Left renal cortex interstitium (tissue), 4 donors: Measurements from ENCODE around the gene WDFY3. TPM values are rescaled to one million over a fixed set of nuclear protein-coding genes. Genes with fewer than 3 reads are reported as not detected.

Experiments used
- DNase-seq, 4 donors: peaks; one replicate each; pipeline ENCODE4 v3.0.0-alpha.2; 2013; ENCODE audit warnings: low read depth in 4 of 4, low spot score in 2 of 4, missing footprints in 1 of 4
- polyA plus RNA-seq, 4 donors: library from polyadenylated mRNA; unstranded; fragments of 120-200 nt; gene quantifications; one replicate each; pipeline ENCODE4 v1.2.1, GENCODE V29; 2013; ENCODE audit not compliant: insufficient read length in 4 of 4

Gene WDFY3
- polyA plus RNA-seq: 10 to 100 TPM; 38.8 to 56.7 (median 50.1) TPM

GRCh38 chr4:84966382-84967242 lies at the start of gene WDFY3:
TSS of gene WDFY3 (minus strand) at chr4:84966690. CDS start at chr4:84860591, 106,099 bp downstream.
- peak; percentile 65 to 84 (median 78) for DNase-seq

DNA sequence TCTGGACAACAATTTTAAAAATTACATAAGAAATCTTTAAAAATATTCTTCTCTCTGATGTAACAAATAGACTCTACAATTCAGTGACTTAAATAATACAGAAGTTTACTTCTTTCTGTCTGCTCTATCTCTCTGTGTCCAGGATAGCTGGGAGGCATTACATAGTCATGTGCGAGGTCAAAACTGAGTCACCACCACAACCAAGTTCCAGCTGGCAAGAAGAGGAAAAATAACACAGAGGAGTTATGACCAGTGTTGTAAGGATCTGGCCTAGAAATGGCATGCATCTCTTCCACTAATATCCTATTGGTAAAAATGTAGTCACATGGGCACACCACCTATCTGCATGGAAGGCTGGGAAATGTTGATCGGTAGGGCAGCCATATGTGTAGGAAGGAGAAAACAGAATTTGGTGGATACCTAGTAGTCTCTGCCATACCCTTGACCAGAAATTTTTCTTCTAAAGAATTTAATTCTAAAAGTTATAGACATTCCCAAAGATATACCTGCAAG lies 39.4 kb upstream of the WDFY3 start:
- DNase-seq: no peak

DNA sequence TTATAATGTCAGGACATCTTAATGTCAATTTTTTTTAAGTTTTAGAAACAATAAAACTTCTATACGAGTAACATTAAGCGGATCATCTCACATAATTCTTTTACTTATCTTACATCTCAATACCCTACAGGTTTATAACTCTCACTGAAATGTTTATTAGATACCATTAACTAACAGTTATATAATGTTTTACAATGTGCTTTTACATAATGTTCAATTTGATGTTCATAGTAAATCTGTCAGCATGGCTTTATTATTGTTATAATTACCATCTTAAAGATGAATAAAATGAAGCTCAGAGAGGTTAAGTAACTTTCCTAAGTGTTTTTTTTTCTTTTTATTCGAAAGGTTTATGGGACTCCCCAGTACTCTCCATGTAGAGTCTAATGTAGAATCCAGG lies 33.9 kb upstream of the WDFY3 start:
- peak in 1 of 4 donors; percentile 4 for DNase-seq

DNA sequence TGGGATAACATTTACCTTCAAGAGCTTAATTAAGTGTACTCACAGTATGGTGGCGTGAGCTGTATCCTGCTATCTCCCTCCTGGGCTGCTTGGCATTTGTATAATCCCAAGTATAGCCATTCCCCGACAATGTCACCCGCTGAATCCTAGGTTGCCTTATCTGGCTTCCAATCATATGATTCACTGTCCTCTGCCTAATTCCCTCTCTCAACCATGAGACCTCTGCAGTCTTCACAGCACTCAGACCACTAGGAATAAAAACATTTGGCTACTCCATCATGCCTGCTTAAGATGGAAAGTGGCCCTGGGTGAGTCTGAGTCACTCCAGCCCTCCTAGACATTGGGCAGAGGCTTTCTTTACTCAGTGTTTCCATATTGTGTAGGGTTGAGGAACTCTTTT lies 28.9 kb upstream of the WDFY3 start:
- DNase-seq: no peak

DNA sequence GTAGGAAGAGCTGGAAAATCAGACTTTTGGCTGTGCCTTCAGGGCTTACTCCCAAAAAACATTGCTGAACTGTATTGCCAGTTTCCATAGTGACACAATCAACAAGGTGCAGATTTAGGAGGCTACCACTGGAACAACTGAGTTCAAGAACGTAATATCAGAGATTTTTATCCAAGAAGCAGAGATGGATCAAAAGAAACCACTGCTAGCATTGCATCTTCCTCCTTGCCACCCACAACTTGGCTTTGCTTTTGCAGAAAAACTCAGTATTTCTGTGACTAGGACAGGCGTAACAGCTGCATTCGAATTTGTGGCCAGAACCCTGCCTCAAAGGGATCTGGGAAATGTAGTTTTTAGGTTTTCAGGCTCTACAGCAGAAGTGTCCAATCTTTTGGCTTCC lies 27.8 kb upstream of the WDFY3 start:
- DNase-seq: no peak

DNA sequence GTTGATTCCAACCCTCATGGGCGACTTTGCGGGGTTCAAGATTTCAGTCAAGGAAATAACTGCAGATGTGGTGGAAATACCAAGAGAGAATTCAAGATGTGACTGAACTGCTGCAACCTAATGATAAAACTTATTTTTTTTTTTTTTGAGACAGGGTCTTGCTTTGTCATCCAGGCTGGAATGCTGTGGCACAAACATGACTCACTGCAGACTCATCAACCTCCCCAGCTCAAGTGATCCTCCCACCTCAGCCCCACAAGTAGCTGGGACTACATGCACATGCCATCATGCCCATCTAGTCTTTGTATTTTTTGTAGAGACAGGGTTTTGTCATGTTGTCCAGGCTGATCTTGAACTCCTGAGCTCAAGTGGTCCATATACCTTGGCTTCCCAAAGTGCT lies 19.5 kb upstream of the WDFY3 start:
- no peak for DNase-seq

DNA sequence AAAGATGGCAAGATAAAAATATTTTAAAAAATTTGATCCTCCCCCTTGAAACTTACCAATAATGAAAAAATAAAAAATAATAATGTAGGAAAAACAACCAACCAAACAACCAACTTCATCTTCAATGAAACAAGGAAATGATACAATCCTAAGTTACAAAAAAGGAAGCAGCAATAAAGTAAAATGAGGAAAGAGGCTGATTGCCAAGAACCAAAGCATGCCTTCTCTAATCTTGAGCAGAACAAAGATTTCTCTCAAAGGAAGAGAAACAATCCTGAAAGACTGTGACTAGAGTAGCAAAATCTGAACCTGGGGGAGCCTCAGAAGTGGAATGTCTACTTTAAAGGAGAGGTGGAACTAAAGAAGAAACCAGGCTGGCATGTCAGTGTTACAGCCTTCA lies 10.9 kb upstream of the WDFY3 start:
- DNase-seq: no peak

DNA sequence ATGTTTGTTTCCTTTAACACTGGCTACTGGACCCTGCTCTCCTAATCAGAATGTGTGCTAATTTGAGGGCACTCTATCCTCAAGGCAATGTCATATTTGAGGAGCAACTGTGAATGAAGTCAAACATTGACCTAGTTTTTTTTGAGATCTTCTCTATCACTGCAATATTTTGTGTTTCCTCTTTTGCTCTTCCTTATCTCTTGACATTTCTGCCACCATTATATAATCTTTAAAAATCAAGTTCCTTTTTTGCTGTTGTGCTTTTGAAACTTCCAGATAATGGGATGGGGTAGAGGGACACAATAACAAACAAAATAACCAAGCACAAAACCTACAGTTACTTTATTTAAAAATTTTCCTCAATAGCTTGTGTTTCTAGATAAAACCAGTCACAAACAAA lies 7.4 kb upstream of the WDFY3 start:
- DNase-seq: no peak

DNA sequence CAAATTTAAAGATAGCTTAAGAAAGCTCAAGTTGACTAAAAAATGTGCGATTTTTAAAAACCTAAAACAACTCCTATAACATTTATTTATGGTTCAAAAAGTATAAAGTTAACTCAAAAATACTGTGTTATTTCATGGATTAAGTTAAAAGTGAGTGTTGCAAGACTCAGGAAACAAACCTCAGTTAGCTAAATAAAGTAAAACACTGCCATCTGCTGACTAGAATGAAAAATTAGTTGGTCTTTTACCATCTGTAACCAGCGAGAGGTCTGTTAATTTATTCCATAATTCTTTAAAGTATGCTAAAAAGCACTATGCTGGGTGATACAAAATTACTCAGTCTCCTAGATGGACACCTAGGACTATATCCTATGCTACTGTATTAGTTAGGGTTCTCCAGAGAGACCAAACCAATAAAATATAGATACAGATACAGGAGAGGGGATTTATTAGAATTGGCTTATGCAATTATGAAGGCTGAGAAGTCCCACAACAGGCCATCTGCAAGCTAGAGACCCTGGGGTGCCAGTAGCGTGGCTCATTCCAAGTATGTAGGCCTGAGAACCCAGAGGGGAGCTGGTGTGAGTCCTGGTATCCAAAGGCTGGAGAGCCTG lies 4.9 kb upstream of the WDFY3 start:
- no peak for DNase-seq

- DNase-seq: no peak
Measured at GRCh38 chr4:84968925-84969324, 2.4 kb upstream of the WDFY3 start.

GRCh38 chr4:84967243-84967690 lies 777 bp upstream of the WDFY3 start:
- no peak for DNase-seq

- peak in 1 of 4 donors; percentile 28 for DNase-seq
Measured at GRCh38 chr4:84965553-84966381, 723 bp downstream of the WDFY3 start.

- no peak for DNase-seq
Measured at GRCh38 chr4:84964995-84965552, 1.4 kb downstream of the WDFY3 start.

DNA sequence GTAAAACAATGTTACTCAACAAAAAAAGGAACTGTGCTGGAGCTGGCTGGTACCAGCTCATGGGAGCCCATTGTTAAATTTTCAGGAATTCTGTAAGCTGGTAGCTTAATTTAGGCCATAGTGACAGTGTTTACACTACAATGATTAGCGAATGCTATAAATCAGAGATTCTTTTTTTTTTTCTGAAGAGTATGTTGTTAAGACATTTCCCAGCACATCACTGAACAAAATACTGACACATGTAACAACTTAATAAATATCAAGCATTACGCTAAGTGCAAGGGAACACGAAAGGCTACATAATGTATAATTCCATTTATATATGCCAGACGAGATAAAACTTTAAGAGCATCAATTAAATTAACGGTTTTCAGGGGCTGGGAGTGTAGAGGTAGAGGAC lies 4.4 kb downstream of the WDFY3 start:
- DNase-seq: no peak

- no peak for DNase-seq
Measured at GRCh38 chr4:84958434-84958833, 8.1 kb downstream of the WDFY3 start.

DNA sequence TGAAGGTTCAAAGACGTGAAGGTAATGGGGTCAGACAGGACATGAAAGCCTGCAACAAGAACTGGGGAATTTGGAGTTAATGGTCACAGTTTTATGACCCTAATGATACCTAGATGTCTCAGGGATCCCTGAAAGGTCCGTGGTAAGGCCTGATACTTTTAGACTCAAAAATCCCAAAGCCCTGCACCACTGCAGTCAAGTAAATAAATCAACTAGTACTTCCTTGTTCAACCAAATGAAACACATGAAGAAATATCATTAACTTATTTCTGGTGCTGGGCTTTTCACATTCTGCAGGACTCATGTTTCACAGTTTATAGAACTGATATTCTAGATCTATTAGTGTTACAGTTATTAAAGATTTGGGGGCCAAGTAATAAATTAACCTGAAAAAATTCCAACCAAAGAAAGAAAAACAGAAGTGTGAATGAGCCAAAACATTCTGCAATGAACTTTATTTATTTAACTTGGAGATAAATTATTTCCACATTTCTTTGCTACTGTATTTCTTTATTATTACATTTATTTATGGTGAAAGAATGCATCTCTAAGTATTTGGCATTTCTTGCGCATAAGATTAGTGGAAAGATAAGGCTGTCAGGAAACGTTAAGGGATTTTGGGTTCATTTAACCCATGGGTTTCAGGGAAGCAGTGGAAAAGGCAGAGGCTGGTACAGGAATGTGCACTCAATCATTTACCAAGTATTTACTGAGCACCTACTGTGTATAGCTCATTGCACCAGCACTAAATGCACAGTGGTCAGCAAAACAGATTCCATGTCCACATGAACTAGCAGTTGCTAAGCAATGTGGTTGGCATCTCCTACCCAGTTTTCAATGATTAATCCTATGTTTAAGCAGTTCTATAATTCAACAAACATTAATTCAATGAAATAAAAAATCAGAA lies 8.7 kb downstream of the WDFY3 start:
- no peak for DNase-seq

- DNase-seq: no peak
Measured at GRCh38 chr4:84956014-84956413, 10.5 kb downstream of the WDFY3 start.

DNA sequence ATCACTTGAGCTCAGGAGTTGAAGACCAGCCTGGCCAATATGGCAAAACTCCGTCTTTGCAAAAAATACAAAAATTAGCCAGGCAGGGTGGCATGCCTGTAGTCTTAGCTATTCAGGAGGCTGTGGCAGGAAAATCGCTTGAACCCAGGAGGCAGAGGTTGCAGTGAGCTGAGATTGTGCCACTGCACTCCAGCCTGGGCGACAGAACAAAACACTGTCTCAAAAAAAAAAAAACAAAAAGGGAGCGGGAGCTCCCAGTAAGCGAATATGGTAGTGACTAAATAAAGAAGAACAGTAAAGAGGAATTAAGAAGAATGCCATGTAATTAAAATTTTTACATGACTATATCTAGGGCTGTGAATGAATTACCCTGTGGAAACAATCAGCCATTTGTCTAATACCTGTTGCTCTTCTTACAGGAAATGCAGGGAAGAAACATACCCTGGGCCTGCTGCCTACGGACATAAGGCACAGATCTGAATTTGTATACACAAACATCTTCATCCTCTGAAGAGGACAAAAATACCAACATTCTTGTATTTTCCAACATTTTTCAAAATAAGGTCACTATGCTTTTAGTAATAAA lies 11.4 kb downstream of the WDFY3 start:
- DNase-seq: no peak

- DNase-seq: no peak
Measured at GRCh38 chr4:84952776-84953175, 13.7 kb downstream of the WDFY3 start.
